ENCODE measurements around the gene MGARP.

Gene MGARP

GRCh38 chr4:139242511-139243051 is 37.4 kb downstream of the MGARP start:
- no peak for DNase-seq

DNA sequence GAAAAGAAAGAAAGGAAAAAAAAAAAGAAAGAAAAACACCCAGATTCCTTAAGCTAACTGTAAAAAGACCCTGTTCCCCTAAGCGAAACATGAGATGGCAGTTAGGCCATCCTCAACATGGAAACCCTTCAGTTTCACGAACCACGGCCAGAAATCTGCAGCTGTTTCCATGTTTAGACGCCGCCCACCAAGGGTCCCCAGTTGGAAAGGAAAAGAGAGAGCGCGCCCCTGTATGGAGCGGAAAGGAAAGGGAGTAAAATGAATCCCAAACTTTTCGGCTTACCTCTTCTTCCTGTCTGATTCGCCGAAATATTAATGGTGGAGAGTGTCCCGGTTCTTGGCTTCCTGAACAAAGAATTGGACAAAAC is 38.3 kb downstream of the MGARP start:
- no peak for DNase-seq

DNA sequence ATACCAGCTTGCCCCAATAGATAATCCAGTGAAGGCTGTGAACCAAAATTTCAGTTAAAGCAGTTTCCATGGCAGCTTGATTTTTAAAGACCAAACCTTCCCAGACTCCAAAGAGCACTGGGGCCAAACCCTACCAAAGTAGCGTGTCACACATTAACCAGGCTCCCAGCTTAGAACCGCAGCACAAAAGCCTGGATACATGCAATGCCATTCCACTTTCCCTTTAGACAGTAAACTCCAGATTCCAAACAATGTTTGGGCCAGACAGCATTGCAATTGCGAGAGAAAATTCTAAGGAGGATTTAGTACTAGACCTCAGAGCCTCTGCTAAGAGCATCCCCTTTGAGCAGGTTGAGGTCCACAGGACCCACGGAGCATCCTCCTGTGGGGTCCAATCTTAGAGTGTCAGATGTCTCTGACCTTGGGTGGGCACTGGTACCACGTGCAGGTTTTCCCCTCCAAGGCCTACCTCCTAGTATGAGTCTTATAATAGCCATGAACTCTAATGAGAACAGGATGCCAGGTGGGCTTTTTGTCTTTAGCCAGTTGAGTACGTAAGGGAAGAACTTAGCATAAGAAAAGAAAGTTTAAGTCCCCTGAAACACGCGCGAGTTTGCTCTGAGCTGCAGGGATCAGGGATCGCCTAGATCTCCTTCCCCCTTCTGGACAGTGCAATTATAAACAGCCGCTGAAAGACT is 38.8 kb downstream of the MGARP start:
- DNase-seq: no peak

DNA sequence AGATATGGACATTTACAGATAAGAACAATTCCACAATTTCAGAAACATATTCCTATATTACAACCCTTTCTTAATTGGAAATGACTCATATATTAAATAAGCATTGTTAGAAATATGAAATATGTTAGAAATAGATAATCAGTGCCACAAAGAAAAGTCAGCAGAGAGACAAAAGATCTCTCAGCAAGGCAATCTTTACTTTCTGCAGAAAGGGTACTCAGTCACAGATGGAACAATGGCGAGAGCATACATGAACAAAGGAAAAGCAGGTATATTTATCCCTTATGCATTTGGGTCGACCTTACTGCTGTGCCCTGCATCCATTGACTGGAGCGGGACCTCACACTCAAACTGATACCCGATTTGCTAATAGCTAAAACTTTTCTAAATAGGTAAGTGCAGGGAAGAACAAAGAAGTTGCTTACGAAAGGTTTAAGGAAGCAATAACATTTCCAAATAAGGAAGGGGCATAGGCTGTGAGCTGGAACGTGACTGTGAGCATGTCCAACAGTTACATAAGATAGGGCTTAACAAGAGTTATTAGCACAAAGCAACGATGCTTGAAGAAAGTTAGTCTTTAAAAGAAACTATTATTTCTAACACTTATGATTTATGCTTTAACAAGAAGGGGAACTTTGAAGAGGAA is 40.8 kb downstream of the MGARP start:
- DNase-seq: no peak

DNA sequence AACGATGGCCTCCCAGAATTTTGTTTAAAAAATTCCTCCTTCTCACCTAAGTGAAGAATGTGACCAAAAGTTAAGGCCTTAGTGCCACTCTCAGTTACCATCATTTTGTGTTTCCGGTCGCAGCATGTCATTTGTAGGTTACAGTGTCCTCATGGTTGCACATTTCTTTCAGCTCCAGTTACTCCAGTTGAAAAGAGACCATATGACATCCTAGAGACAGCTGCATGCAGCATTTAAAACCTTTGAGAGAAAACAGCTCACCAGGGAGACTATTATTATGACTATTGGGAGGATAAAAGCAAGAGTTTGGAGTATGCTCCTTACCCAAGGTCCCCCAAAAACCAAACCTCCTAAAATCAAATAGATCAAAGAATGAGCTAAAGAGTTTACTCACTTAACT is 45.8 kb downstream of the MGARP start:
- no peak for DNase-seq

DNA sequence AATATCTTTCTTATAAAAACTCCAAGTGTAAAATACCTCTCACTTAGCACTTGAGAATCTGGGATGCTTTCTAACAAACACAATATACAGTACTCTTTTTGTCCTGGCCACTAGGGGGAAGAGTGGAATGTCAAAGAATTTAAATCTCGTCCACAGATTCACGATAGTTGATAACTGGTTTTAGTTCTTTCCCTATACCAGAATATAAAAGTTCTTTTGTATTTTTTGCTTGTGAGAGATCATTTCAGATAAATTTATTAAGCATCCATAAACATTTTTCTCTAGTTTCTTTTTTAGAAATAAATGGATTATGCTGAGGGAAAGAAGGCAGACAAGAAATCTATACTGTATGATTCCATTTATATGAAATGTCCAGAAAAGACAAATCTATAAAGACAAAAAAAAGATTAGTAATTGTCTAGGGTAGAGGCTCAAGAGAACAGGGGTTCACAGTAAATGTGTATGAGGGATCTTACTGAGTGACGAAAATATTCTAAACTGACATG is 50.4 kb downstream of the MGARP start:
- no peak for DNase-seq

- DNase-seq: no peak
Observed at GRCh38 chr4:139227729-139228404, 52.2 kb downstream of the MGARP start.

- no peak for DNase-seq
Observed at GRCh38 chr4:139223682-139224317, 56.2 kb downstream of the MGARP start.

- no peak for DNase-seq
Observed at GRCh38 chr4:139222215-139222614, 57.8 kb downstream of the MGARP start.

DNA sequence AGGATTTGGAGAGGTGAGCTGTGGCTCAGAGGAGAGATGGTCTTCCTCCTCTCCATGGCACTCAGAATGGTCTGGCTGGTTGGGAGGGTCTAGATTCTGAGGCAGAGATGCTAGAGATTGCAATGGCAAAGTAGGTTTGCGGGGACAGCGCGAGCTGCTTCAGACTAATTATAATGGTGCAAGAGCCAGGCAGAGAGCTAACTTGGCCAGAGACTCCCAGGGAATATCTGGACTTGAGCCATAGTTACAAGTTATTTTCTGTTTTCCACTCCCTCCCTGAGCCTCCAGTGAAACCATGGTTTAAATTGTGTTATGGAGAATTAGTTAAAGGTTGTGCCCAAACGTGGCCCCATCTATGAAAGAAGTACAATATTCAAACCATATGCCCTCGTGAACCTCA is 58.3 kb downstream of the MGARP start:
- DNase-seq: no peak

- DNase-seq: no peak
Observed at GRCh38 chr4:139219450-139220055, 60.5 kb downstream of the MGARP start.
